Ascending aorta (tissue), 2 donors: ENCODE results near the gene CLDN20. TPM values are rescaled to one million over a fixed set of nuclear protein-coding genes. Genes with fewer than 3 reads are reported as not detected.
A peak's percentile ranks its signal among the peaks of the same experiment; 100 is the strongest.
"Not testable (repeated sequence)": the region's sequence is repeated elsewhere in the genome, so short reads cannot be mapped to it uniquely, and the experiment has no call there.

Source experiments
- DNase-seq, 2 donors: peaks; one replicate each; pipeline ENCODE4 v3.0.0-alpha.2; 2019; ENCODE audit warnings: low spot score in 2 of 2
- H3K27ac ChIP-seq, 2 donors: fragments of 200-600 bp; sonication (generic); one replicate each; pipeline ENCODE4 v1.5.1; 2016 to 2017; ENCODE audit warnings: mild to moderate bottlenecking in 1 of 2
- H3K27me3 ChIP-seq: fragments of 200-600 bp; sonication (generic); one replicate; pipeline ENCODE4 v1.5.1; 2017
- H3K36me3 ChIP-seq, 2 donors: fragments of 200-600 bp; sonication (generic); one replicate each; pipeline ENCODE4 v1.5.1; 2016
- H3K4me1 ChIP-seq, 2 donors: fragments of 200-600 bp; sonication (generic); one replicate each; pipeline ENCODE4 v1.5.1; 2016 to 2017; ENCODE audit warnings: mild to moderate bottlenecking in 1 of 2
- H3K4me3 ChIP-seq, 2 donors: fragments of 200-600 bp; sonication (generic); one replicate each; pipeline ENCODE4 v1.5.1; 2016 to 2017; ENCODE audit warnings: mild to moderate bottlenecking in 1 of 2
- H3K9me3 ChIP-seq, 2 donors: fragments of 200-600 bp; sonication (generic); one replicate each; pipeline ENCODE4 v1.5.1; 2016
- intact Hi-C: fragments of 100-400 bp; cut with DNase I; formaldehyde crosslinking; loops from one replicate; pipeline ENCODE4 v1.15.1; 2023
- total RNA-seq: library from RNA; depleted of rRNA; stranded (reverse); fragments of >200 nt; gene quantifications from one replicate; pipeline ENCODE4 v1.1.0, GENCODE V29; 2016
- TF ChIP-seq, protein P1 (sequence below), 3 experiments: fragments of 200-600 bp in 2 of 3; fragments of 450-650 bp in 1 of 3; sonication (generic) in 2 of 3; IDR thresholded peaks; one replicate each; pipeline ENCODE4 v1.5.1; 2016 to 2019; ENCODE audit warnings: antibody characterized with exemption in 3 of 3, mild to moderate bottlenecking in 1 of 3, moderate library complexity in 1 of 3

CLDN20 gene
- total RNA-seq, 1 donor from 2014 or later: not detected

DNA sequence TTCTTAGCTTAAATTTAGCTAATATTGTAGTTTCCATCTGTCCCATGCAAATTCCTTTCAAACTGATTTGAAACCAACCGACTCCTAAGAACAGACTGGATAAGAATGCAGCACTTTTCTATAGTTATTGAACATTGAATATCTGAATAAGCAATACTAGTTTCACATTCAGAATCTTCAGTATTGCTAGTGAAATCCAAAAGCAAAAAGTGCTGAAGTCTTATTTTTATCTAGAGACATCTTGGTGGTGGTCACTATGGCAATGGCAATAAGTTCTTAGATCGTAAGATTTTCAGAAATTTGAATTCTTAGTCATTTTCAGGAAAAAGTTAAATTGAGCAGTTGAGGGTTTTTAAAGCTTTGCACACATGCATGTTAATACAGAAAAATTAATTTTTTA, 47.8 kb downstream of the CLDN20 start:
- Histone ChIP-seq H3K4me3 (no peak overlapping the region), H3K27me3 (no peaks in the 10 kb centered on the region), H3K27ac (no peak overlapping the region), H3K4me1 (peaks cover 0 to 3% of the 10 kb centered on the region in 2 donors), H3K36me3 (peaks cover 4 to 7% of the 10 kb centered on the region in 2 donors), H3K9me3 (no peaks in the 10 kb centered on the region)
- TF ChIP-seq, protein P1, sequence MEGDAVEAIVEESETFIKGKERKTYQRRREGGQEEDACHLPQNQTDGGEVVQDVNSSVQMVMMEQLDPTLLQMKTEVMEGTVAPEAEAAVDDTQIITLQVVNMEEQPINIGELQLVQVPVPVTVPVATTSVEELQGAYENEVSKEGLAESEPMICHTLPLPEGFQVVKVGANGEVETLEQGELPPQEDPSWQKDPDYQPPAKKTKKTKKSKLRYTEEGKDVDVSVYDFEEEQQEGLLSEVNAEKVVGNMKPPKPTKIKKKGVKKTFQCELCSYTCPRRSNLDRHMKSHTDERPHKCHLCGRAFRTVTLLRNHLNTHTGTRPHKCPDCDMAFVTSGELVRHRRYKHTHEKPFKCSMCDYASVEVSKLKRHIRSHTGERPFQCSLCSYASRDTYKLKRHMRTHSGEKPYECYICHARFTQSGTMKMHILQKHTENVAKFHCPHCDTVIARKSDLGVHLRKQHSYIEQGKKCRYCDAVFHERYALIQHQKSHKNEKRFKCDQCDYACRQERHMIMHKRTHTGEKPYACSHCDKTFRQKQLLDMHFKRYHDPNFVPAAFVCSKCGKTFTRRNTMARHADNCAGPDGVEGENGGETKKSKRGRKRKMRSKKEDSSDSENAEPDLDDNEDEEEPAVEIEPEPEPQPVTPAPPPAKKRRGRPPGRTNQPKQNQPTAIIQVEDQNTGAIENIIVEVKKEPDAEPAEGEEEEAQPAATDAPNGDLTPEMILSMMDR (IDR thresholded peaks at IDR 0.05): no peak
- DNase-seq: no peak
- intact Hi-C loops: loop anchor here (5.0 kb wide), 3 partner anchors 134 to 1711 kb away; partner anchors contain the start of gene SCAF8

DNA sequence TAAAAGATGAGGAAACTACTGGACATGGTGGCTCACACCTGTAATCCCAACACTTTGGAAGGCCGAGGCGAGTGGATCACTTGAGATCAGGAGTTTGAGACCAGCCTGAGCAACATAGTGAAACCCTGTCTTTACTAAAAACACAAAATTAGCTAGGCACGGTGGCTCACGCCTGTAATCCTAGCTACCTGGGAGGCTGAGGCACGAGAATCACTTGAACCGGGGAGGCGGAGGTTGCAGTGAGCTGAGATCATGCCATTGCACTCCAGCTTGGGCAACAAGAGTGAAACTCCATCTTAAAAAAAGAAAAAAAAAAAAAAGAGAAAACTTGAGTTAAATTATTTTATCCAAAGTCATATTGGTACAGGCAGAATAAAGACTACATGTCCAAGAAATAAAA, 49.1 kb downstream of the CLDN20 start:
- peak overlapping the region in 1 of 2 donors; percentile 90 for H3K4me3 ChIP-seq
- H3K9me3 ChIP-seq, DNase-seq, H3K27me3 ChIP-seq, H3K4me1 ChIP-seq, H3K36me3 ChIP-seq, H3K27ac ChIP-seq: not testable (repeated sequence)
- intact Hi-C loops: loop anchor here (5.0 kb wide), 3 partner anchors 136 to 1709 kb away; partner anchors contain the start of gene SCAF8

DNA sequence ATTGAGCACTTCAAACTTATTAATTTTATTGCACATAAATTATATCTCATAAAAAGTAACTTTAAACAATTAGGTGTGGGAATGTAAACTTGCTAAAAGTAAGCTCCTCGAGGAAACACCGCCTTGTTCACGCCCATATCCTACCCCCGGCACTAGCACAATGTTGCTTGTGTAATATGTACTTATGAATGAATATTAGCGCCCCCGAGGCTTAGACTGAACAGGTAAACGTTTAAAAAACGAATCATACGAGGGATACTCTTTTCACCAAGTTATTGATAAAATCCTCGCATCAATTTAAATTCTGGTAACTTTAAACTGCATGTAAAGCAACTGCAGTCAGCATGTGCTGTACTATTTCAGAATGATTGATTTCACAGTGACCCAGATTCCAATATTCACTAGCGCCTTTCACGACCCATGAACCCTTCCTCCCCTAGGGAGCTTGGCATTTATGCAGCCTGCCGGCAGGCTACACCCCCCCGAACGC, 49.8 kb downstream of the CLDN20 start:
- no peak for DNase-seq
- peak overlapping the region; percentile 77 to 90 for H3K4me3 ChIP-seq
- TF ChIP-seq, protein P1 (IDR thresholded peaks at IDR 0.05): no peak
- peaks cover 0 to 3% of the 10 kb centered on the region in 2 donors for H3K4me1 ChIP-seq
- peaks cover 0 to 7% of the 10 kb centered on the region in 2 donors for H3K36me3 ChIP-seq
- no peaks in the 10 kb centered on the region for H3K27me3 ChIP-seq
- no peaks in the 10 kb centered on the region for H3K9me3 ChIP-seq
- peak overlapping the region; percentile 79 to 84 for H3K27ac ChIP-seq
- intact Hi-C loops: loop anchor here (1.0 to 5.0 kb wide), 4 partner anchors 136 to 1709 kb away; partner anchors contain the start of gene SCAF8

DNA sequence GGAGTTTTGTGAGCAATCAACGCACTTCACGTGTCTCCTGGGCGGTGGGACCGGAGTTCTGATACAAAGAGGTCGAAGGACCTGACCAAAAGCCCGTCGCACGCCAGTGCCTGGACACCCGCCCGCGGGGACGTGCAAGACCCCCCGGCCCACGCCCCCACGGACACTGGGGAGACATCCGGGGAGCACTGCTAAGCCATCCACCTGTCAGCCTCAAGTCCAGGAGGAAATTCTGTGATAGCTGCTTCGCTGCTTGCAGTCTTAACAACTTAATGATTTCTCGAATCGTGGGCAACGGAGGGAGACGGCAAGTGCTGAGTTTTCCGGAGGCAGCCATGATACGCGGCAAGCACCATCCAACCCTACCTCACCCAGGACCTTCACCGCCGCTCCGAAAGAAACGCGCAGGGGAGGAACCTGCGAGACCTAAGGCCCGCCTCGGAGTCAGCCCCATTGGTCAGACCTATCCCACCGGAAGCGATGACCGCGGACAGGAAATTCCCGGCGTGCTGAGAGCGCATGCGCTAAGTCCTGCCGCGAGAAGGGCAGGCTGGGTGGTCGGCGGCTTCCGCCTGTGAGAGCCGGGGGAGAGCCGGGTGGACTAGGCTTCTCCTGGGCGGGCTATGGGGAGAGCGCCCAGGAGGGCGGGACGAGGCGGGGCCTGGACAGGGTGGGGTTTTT, 50.4 kb downstream of the CLDN20 start, which contains the start of gene TFB1M:
TSS of gene TFB1M (minus strand) at position 393 of the 681 bp plus-strand sequence. CDS start at position 337, 56 bp downstream.
- peak within 1 kb of the TSS; percentile 77 to 90 for H3K4me3 ChIP-seq
- H3K27me3 ChIP-seq: no peaks in the 10 kb centered on the region
- intact Hi-C loops: loop anchor here (1.0 to 5.0 kb wide), 4 partner anchors 137 to 1708 kb away; partner anchors contain the start of gene SCAF8
- TF ChIP-seq, protein P1 (IDR thresholded peaks at IDR 0.05): no peak
- H3K9me3 ChIP-seq: no peaks in the 10 kb centered on the region
- peak within 1 kb of the TSS; percentile 79 to 84 for H3K27ac ChIP-seq
- peaks cover 0 to 4% of the 10 kb centered on the region in 2 donors for H3K36me3 ChIP-seq
- peaks cover 0 to 3% of the 10 kb centered on the region in 2 donors for H3K4me1 ChIP-seq
- DNase-seq: peak; percentile 94 to 99

DNA sequence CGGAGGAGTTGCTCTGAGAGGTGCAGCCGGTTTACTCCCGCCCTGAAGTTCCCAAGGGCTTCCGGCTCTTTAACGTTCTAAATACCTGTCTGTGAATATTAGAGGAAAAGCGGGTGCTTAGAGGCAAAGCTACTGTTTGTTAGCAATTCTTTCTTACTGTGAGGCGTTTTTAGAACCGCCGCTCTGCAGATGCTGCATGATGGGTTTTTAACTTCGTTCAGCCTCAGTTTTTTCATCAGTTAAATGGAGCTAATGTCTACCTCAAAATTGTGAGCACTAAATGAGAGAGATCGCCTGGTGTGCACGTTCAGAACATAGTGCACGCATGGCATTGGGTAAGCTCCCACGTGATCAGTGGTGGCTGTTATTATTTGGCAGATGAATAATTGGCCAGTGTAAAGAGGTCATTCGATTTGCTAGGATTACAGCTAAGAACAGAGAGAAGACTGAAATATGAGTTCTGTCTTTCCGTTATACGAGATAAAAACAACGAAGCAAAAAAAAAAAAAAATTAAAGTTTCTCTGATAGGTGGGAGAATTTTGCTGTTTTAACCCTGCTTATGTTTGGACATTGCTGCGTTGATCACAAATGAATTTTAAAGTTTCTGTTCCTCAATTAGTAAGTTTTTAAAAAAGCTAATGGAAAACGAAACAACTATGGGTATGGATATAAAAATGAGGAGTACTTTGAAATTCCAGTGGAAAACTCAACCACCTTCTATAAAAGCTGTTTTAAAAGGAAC, 51.1 kb downstream of the CLDN20 start:
- H3K4me3 ChIP-seq: peak overlapping the region; percentile 77 to 90
- H3K36me3 ChIP-seq: no peaks in the 10 kb centered on the region
- no peaks in the 10 kb centered on the region for H3K9me3 ChIP-seq
- H3K27ac ChIP-seq: peak overlapping the region; percentile 79 to 84
- DNase-seq: peak; percentile 18 to 91
- intact Hi-C loops: loop anchor here (1.0 to 5.0 kb wide), 4 partner anchors 138 to 1707 kb away; partner anchors contain the start of gene SCAF8
- peaks cover 0 to 3% of the 10 kb centered on the region in 2 donors for H3K4me1 ChIP-seq
- TF ChIP-seq, protein P1 (IDR thresholded peaks at IDR 0.05): no peak
- H3K27me3 ChIP-seq: no peaks in the 10 kb centered on the region
